ENCODE data around the gene ADAM12.
A peak's percentile ranks its signal among the peaks of the same experiment; 100 is the strongest.

ADAM12 gene

GRCh38 chr10:126312167-126312566, 76.1 kb downstream of the ADAM12 start:
- TF ChIP-seq, protein P1, sequence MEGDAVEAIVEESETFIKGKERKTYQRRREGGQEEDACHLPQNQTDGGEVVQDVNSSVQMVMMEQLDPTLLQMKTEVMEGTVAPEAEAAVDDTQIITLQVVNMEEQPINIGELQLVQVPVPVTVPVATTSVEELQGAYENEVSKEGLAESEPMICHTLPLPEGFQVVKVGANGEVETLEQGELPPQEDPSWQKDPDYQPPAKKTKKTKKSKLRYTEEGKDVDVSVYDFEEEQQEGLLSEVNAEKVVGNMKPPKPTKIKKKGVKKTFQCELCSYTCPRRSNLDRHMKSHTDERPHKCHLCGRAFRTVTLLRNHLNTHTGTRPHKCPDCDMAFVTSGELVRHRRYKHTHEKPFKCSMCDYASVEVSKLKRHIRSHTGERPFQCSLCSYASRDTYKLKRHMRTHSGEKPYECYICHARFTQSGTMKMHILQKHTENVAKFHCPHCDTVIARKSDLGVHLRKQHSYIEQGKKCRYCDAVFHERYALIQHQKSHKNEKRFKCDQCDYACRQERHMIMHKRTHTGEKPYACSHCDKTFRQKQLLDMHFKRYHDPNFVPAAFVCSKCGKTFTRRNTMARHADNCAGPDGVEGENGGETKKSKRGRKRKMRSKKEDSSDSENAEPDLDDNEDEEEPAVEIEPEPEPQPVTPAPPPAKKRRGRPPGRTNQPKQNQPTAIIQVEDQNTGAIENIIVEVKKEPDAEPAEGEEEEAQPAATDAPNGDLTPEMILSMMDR (IDR thresholded peaks at IDR 0.05; ENCODE audit: low read depth, low read length) = no peak
- no peak for DNase-seq (ENCODE audit: extremely low read depth, low read depth)

DNA sequence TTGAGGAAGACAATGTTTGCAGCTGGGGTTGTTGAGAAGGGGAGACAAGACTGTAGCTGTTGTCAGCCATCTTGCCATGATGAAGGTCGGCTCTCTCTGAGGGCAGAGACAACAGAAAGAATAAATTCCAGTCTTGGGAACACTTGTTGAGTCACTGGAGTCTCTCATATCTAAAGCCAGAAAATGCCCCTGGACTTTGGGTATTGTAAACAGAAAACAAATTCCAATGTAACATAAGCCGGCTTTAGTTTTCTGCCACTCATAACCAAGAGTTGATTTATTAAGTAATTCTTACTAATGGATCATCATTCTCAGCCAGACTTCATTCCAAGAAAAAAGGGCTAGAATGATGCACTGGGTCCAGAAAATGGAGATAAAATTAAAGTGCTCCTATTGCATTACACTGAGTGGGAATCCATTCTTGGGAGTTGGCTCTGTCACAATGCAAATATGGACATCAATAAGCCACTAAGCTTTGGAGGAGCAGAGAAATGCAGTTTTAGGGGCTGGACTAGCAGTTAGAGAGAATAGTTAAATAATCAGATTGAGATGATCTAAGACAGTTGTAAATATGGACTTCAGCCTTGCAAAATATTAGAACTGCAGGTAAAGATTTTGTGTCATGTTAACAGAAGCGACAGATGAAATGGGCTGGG, 78.9 kb downstream of the ADAM12 start:
- DNase-seq (ENCODE audit: extremely low read depth, low read depth) = no peak
- TF ChIP-seq, protein P1 (IDR thresholded peaks at IDR 0.05; ENCODE audit: low read depth, low read length) = no peak

DNA sequence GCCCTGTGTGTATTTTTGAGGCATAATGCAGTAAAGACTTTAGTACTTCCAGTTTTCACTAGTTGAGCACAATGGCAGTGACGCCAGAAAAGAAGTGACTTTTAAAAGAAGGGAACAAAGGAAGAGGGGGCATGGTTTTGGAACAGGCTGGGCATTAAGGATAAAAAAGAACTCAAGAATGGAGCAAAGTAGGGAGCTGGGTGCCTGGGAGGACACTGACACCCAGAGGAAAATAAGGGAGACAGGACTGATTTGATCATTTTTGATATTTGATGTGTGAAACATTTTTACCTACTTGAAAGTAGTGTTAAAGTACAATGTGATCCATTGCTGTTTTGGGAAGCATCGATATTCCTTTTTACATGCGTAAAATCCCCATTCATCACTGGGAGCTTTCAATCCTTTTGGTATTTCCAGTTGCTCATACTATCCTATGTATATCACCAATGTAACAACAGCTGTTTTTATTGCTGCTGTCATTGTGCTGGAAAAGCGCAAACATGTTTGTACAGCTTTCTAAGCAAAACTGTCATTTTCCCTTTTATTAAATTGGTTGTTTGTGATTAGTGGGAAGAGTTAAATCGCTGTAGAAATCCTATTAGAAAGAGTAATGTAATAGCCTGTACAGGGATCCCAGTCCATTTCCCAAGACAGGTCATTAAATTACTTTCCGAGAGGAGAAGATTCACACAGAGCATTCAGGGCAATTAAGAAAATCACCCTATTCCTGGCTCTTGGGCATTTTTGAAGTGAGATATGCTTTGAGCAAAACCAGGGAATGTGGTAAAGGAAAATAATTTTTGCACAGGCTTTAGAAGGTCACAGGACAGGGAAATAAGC, 85.2 kb downstream of the ADAM12 start:
- DNase-seq (ENCODE audit: extremely low read depth, low read depth) = no peak
- TF ChIP-seq, protein P1 (IDR thresholded peaks at IDR 0.05; ENCODE audit: low read depth, low read length) = peak; percentile 4

DNA sequence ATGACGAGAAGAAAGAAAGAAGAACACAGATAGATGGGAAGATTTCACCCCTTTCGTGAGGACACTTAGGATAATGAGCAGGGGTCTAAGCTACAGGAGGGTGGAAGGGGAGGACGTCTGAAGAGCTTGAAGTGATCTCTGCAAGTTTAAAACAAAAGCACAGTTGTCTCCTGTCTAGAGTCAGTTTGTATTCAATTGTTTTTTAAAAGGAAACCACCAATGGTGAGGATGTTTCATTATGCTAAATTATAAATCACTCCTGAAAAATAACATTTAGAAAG, 85.9 kb downstream of the ADAM12 start:
- DNase-seq (ENCODE audit: extremely low read depth, low read depth) = no peak
- TF ChIP-seq, protein P1 (IDR thresholded peaks at IDR 0.05; ENCODE audit: low read depth, low read length) = no peak

- TF ChIP-seq, protein P1 (IDR thresholded peaks at IDR 0.05; ENCODE audit: low read depth, low read length) = no peak
- DNase-seq (ENCODE audit: extremely low read depth, low read depth) = no peak
Measured at GRCh38 chr10:126301701-126302475, 86.4 kb downstream of the ADAM12 start.

DNA sequence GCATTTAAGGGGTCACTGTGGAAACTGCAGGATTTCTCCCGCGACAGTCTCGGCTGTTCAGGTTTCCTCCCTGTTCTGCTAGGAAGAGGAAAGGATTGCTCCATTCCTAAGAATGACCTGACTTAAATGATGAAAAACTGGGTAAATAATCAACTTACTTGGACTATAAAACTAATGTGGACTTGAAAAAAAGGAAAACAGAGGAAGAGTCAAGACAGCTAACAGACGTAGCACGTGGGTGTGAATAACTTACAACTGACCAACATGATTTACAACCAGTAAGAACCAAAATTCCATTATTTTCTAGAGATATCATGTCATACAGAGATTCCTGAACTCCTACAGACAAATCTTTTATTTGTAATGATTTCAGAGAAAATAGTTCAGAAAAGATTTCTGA, 93.8 kb downstream of the ADAM12 start:
- no peak for DNase-seq (ENCODE audit: extremely low read depth, low read depth)
- TF ChIP-seq, protein P1 (IDR thresholded peaks at IDR 0.05; ENCODE audit: low read depth, low read length) = no peak

- TF ChIP-seq, protein P1 (IDR thresholded peaks at IDR 0.05; ENCODE audit: low read depth, low read length) = no peak
- no peak for DNase-seq (ENCODE audit: extremely low read depth, low read depth)
Measured at GRCh38 chr10:126290232-126290631, 98.0 kb downstream of the ADAM12 start.

Data from AG09319 (cell line).